Measurements from ENCODE around the gene ARHGAP15. TPM values are rescaled to one million over a fixed set of nuclear protein-coding genes. Genes with fewer than 3 reads are reported as not detected.

Gene ARHGAP15
- polyA plus RNA-seq, 1 donor from 2014 or later = 0.30 TPM

GRCh38 chr2:143192106-143192505 lies 62.9 kb downstream of the ARHGAP15 start:
- no peak overlapping the region for H2AFZ ChIP-seq (ENCODE audit: low read depth, low read length)
- no peaks in the 10 kb centered on the region for H4K20me1 ChIP-seq (ENCODE audit: insufficient read depth)
- H3K27me3 ChIP-seq (ENCODE audit: insufficient read depth, low read depth, low read length) = no peaks in the 10 kb centered on the region
- H3K4me2 ChIP-seq (ENCODE audit: low read length) = no peak overlapping the region
- H3K36me3 ChIP-seq (ENCODE audit: insufficient read depth, low read length) = no peaks in the 10 kb centered on the region
- H3K9me3 ChIP-seq (ENCODE audit: low read length) = no peaks in the 10 kb centered on the region
- no peak for TF ChIP-seq CTCF (IDR thresholded peaks at IDR 0.05; ENCODE audit: poor library complexity, severe bottlenecking)
- TF ChIP-seq EP300 (conservative IDR thresholded peaks at IDR 0.05; ENCODE audit: poor library complexity, severe bottlenecking) = no peak
- TF ChIP-seq TAF1 (IDR thresholded peaks at IDR 0.05; ENCODE audit: low read depth) = no peak
- no peak for TF ChIP-seq POLR2AphosphoS5 (IDR thresholded peaks at IDR 0.05)
- no peak for TF ChIP-seq SMC3 (conservative IDR thresholded peaks at IDR 0.05; ENCODE audit: poor library complexity)
- TF ChIP-seq REST (IDR thresholded peaks at IDR 0.05; ENCODE audit: borderline replicate concordance) = no peak
- TF ChIP-seq RAD21 (conservative IDR thresholded peaks at IDR 0.05) = no peak
- TF ChIP-seq MXI1 (conservative IDR thresholded peaks at IDR 0.05; ENCODE audit: poor library complexity, severe bottlenecking) = no peak
- no peak for TF ChIP-seq EZH2 (IDR thresholded peaks at IDR 0.05; ENCODE audit: borderline replicate concordance, insufficient read depth, low read length, poor library complexity, severe bottlenecking)
- H3F3A ChIP-seq (ENCODE audit: insufficient read depth, low read length, poor library complexity, severe bottlenecking) = no peaks in the 10 kb centered on the region
- no peak overlapping the region for H3K27ac ChIP-seq (ENCODE audit: low read length)
- no peaks in the 10 kb centered on the region for H3K9me2 ChIP-seq (ENCODE audit: insufficient read depth, low read length)
- no peaks in the 10 kb centered on the region for H3K79me2 ChIP-seq (replicated peaks; ENCODE audit: insufficient read depth, low read length)
- no peak overlapping the region for H3K9ac ChIP-seq (ENCODE audit: low read length)
- no peak overlapping the region for H3K4me3 ChIP-seq (ENCODE audit: low read length)

GRCh38 chr2:143192716-143193115 lies 63.5 kb downstream of the ARHGAP15 start:
- no peak overlapping the region for H3K4me3 ChIP-seq (ENCODE audit: low read length)
- no peaks in the 10 kb centered on the region for H3K79me2 ChIP-seq (replicated peaks; ENCODE audit: insufficient read depth, low read length)
- H3K27me3 ChIP-seq (ENCODE audit: insufficient read depth, low read depth, low read length) = no peaks in the 10 kb centered on the region
- no peaks in the 10 kb centered on the region for H3K9me2 ChIP-seq (ENCODE audit: insufficient read depth, low read length)
- H3K4me2 ChIP-seq (ENCODE audit: low read length) = no peak overlapping the region
- H3F3A ChIP-seq (ENCODE audit: insufficient read depth, low read length, poor library complexity, severe bottlenecking) = no peaks in the 10 kb centered on the region
- no peak overlapping the region for H2AFZ ChIP-seq (ENCODE audit: low read depth, low read length)
- no peak overlapping the region for H3K9ac ChIP-seq (ENCODE audit: low read length)
- H3K9me3 ChIP-seq (ENCODE audit: low read length) = no peaks in the 10 kb centered on the region
- H3K36me3 ChIP-seq (ENCODE audit: insufficient read depth, low read length) = no peaks in the 10 kb centered on the region
- no peaks in the 10 kb centered on the region for H4K20me1 ChIP-seq (ENCODE audit: insufficient read depth)
- no peak overlapping the region for H3K27ac ChIP-seq (ENCODE audit: low read length)
- TF ChIP-seq TAF1 (IDR thresholded peaks at IDR 0.05; ENCODE audit: low read depth) (no peak), MXI1 (conservative IDR thresholded peaks at IDR 0.05; ENCODE audit: poor library complexity, severe bottlenecking) (no peak), CTCF (IDR thresholded peaks at IDR 0.05; ENCODE audit: poor library complexity, severe bottlenecking) (no peak), REST (IDR thresholded peaks at IDR 0.05; ENCODE audit: borderline replicate concordance) (no peak), RAD21 (conservative IDR thresholded peaks at IDR 0.05) (no peak), EP300 (conservative IDR thresholded peaks at IDR 0.05; ENCODE audit: poor library complexity, severe bottlenecking) (no peak), SMC3 (conservative IDR thresholded peaks at IDR 0.05; ENCODE audit: poor library complexity) (no peak), POLR2AphosphoS5 (IDR thresholded peaks at IDR 0.05) (no peak), EZH2 (IDR thresholded peaks at IDR 0.05; ENCODE audit: borderline replicate concordance, insufficient read depth, low read length, poor library complexity, severe bottlenecking) (no peak)
